Type B pancreatic cell (in vitro differentiated cells): ENCODE results near the gene TIE1. TPM values are rescaled to one million over a fixed set of nuclear protein-coding genes. Genes with fewer than 3 reads are reported as not detected.

ENCODE experiments used
- DNase-seq: peaks from one replicate; pipeline ENCODE4 v3.0.0; 2021; ENCODE audit warnings: mixed read lengths; ENCODE audit not compliant: unreplicated experiment; ENCODE audit errors: extremely low spot score
- H3K27ac Mint-ChIP-seq: 2 replicates; pipeline ENCODE4 v1.8.0; 2021; ENCODE audit warnings: mild to moderate bottlenecking, mixed read lengths
- H3K27me3 Mint-ChIP-seq: 2 replicates; pipeline ENCODE4 v1.8.0; 2021; ENCODE audit warnings: mixed read lengths
- H3K36me3 Mint-ChIP-seq: 2 replicates; pipeline ENCODE4 v1.8.0; 2021; ENCODE audit warnings: mixed read lengths
- H3K4me1 Mint-ChIP-seq: one replicate; pipeline ENCODE4 v1.8.0; 2021; ENCODE audit warnings: mixed read lengths; ENCODE audit not compliant: unreplicated experiment
- H3K4me3 Mint-ChIP-seq: 2 replicates; pipeline ENCODE4 v1.8.0; 2021; ENCODE audit warnings: mild to moderate bottlenecking, mixed read lengths
- H3K9me3 Mint-ChIP-seq: 2 replicates; pipeline ENCODE4 v1.8.0; 2021; ENCODE audit warnings: mixed read lengths
- total RNA-seq: library from RNA; stranded (reverse); gene quantifications from 2 replicates; pipeline ENCODE4 v1.2.1, GENCODE V29; 2021; ENCODE audit warnings: low replicate concordance
- TF ChIP-seq, protein P1 (sequence below): fragments of 200-600 bp; sonication (generic); conservative IDR thresholded peaks from 2 replicates; pipeline ENCODE4 v1.5.0; 2021; ENCODE audit warnings: antibody characterized with exemption, mild to moderate bottlenecking

The TIE1 gene
- total RNA-seq, 1 donor from 2014 or later, result 1.3 TPM

- Mint-ChIP-seq H3K9me3 (no peaks in the 10 kb centered on the region), H3K27me3 (no peaks in the 10 kb centered on the region), H3K4me3 (peak within 1 kb of the TSS; percentile 98), H3K27ac (peak within 1 kb of the TSS; percentile 98), H3K36me3 (peaks cover 28% of the 10 kb centered on the region), H3K4me1 (peaks cover 28% of the 10 kb centered on the region)
- TF ChIP-seq, protein P1, sequence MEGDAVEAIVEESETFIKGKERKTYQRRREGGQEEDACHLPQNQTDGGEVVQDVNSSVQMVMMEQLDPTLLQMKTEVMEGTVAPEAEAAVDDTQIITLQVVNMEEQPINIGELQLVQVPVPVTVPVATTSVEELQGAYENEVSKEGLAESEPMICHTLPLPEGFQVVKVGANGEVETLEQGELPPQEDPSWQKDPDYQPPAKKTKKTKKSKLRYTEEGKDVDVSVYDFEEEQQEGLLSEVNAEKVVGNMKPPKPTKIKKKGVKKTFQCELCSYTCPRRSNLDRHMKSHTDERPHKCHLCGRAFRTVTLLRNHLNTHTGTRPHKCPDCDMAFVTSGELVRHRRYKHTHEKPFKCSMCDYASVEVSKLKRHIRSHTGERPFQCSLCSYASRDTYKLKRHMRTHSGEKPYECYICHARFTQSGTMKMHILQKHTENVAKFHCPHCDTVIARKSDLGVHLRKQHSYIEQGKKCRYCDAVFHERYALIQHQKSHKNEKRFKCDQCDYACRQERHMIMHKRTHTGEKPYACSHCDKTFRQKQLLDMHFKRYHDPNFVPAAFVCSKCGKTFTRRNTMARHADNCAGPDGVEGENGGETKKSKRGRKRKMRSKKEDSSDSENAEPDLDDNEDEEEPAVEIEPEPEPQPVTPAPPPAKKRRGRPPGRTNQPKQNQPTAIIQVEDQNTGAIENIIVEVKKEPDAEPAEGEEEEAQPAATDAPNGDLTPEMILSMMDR, result no peak
- DNase-seq, result peak; percentile 99
Observed at GRCh38 chr1:43358746-43359693, 58.2 kb downstream of the TIE1 start, which contains the start of gene CDC20. Gene CDC20 (plus strand): TSS chr1:43358981. CDS start chr1:43359216, 235 bp downstream.

GRCh38 chr1:43359696-43360095 is 58.9 kb downstream of the TIE1 start:
- Mint-ChIP-seq H3K4me1 (peaks cover 28% of the 10 kb centered on the region), H3K4me3 (peak overlapping the region; percentile 98), H3K36me3 (peaks cover 35% of the 10 kb centered on the region), H3K27me3 (no peaks in the 10 kb centered on the region), H3K9me3 (no peaks in the 10 kb centered on the region), H3K27ac (peak overlapping the region; percentile 98)
- DNase-seq, result no peak
- TF ChIP-seq, protein P1, result no peak

GRCh38 chr1:43360616-43361015 is 59.8 kb downstream of the TIE1 start:
- no peak for DNase-seq
- Mint-ChIP-seq H3K27ac (no peak overlapping the region), H3K4me1 (peaks cover 34% of the 10 kb centered on the region), H3K27me3 (no peaks in the 10 kb centered on the region), H3K9me3 (no peaks in the 10 kb centered on the region), H3K36me3 (peaks cover 41% of the 10 kb centered on the region), H3K4me3 (peak overlapping the region; percentile 98)
- TF ChIP-seq, protein P1, result no peak

- Mint-ChIP-seq H3K4me3 (peak overlapping the region; percentile 51), H3K27me3 (no peaks in the 10 kb centered on the region), H3K9me3 (no peaks in the 10 kb centered on the region), H3K4me1 (peaks cover 36% of the 10 kb centered on the region), H3K27ac (peak overlapping the region; percentile 36), H3K36me3 (peaks cover 47% of the 10 kb centered on the region)
- TF ChIP-seq, protein P1, result no peak
- DNase-seq, result no peak
Observed at GRCh38 chr1:43363283-43363934, 62.6 kb downstream of the TIE1 start.

- DNase-seq, result no peak
- H3K4me3 Mint-ChIP-seq, result peak overlapping the region; percentile 51
- H3K9me3 Mint-ChIP-seq, result no peaks in the 10 kb centered on the region
- H3K27me3 Mint-ChIP-seq, result no peaks in the 10 kb centered on the region
- TF ChIP-seq, protein P1, result no peak
- peaks cover 47% of the 10 kb centered on the region for H3K36me3 Mint-ChIP-seq
- H3K27ac Mint-ChIP-seq, result peak overlapping the region; percentile 19
- H3K4me1 Mint-ChIP-seq, result peaks cover 42% of the 10 kb centered on the region
Observed at GRCh38 chr1:43363935-43364525, 63.2 kb downstream of the TIE1 start.
